GM19043 (cell line): ENCODE data around the gene ATE1.
"Not testable (repeated sequence)": the region's sequence is repeated elsewhere in the genome, so short reads cannot be mapped to it uniquely, and the experiment has no call there.

Experiments used
- ATAC-seq: cut with Tn5 transposase; IDR thresholded peaks from one replicate; pipeline ENCODE4 v1.9.1; 2021; ENCODE audit warnings: low read depth; ENCODE audit not compliant: unreplicated experiment

Gene ATE1

DNA sequence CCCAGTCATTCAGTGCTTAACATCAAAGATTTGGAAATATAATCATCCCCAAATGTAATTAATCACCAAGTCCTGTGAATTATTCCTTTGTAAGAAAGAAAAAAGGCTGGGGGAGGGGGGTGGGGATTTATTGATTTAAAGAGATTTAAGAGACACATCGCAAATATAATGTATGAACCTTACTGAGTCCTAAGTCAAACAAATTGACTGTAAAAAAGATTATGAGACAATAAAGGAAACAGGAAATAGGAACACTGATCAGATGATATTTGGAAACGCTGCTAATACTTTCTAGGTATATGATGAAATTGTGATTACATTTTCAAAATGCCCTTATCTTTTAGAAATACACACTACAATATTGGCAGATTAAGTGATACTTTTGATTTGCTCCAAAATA is 92.5 kb downstream of the ATE1 start:
- no peak for ATAC-seq

- no peak for ATAC-seq
These were observed 93.1 kb downstream of the ATE1 start for GRCh38 chr10:121834757-121835156.

DNA sequence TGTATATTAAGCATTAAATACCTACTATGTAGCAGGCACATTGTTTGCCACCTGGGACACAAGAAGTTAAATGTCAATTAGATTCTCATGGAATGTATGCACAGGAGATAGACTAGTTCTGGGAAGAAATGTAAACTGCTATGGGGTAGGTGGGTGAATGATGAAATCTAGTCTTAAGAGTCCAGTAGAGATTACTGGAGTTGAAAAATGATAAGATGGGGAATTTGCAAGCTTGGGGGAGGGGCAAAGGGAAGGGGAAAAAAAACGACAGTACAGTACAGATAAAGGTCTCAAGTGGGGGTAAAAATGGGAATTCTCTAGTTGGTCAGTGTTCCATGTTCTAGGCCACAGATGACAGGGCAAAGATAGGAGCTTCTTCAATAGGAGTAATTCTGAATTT is 94.4 kb downstream of the ATE1 start:
- ATAC-seq, result no peak

- no peak for ATAC-seq
These were observed 95.2 kb downstream of the ATE1 start for GRCh38 chr10:121832647-121833046.

- no peak for ATAC-seq
These were observed 96.1 kb downstream of the ATE1 start for GRCh38 chr10:121831777-121832176.

DNA sequence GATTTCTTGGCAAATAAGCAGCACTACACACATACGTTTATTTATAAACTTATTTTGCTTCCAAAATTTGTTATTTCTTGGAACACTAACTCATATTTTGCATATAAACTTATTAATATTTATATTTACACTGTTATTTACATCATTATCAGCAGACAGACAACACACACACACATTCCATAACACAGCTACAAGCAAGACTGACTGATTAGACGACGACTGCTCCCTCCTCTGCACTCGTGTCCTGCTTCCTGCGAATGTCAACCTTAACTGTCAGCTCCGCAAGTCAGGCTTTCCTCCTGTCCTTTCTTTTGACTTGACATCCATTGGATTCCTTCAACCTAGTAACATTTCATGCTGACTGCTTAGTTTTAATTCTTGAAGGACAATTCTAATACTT is 96.6 kb downstream of the ATE1 start:
- ATAC-seq, result no peak

- no peak for ATAC-seq
These were observed 97.7 kb downstream of the ATE1 start for GRCh38 chr10:121830101-121830500.

DNA sequence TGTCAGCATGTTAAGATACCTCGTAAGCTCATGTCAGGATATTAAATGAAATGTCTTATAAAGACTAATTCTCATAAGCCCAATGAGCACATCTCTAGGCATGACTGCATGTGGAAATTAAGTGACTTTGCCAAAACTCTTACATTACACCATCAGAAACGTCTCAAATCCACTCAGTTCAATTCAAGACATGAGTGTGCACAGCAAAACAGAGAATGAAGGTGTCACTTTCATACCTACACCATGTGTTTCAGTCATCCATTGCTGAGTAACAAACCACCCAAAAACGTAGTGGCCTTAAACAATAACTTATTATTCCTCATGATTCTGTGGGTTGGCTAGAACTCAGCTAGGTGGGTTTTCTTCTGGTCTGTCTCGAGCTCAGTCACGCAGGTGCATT is 99.8 kb downstream of the ATE1 start:
- no peak for ATAC-seq

GRCh38 chr10:121826773-121827172 is 101.1 kb downstream of the ATE1 start:
- not testable (repeated sequence) for ATAC-seq

DNA sequence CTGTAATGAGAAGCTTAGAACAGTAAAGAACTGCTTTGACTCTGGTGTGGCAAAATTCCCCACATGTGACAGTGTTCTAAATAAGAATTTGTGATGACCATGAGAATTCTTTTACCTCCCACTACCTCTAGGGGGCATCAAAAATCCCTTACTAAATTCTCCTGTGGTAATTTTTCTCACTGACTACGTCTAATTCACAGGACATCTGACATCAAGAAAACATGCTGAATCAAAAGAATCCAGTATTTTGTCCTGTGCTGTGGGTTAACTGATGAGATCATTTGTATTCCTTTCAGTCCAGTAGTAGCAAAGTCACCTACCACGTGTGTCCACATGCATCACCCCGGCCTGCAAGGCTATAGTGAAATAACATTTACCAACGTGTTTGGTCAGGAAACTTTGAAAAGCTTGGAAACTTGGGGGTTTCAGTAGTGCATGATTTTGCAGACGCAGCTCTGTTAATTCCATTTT is 103.8 kb downstream of the ATE1 start:
- ATAC-seq, result no peak

- ATAC-seq, result no peak
These were observed 105.1 kb downstream of the ATE1 start for GRCh38 chr10:121822724-121823123.

- no peak for ATAC-seq
These were observed 105.7 kb downstream of the ATE1 start for GRCh38 chr10:121822180-121822579.

DNA sequence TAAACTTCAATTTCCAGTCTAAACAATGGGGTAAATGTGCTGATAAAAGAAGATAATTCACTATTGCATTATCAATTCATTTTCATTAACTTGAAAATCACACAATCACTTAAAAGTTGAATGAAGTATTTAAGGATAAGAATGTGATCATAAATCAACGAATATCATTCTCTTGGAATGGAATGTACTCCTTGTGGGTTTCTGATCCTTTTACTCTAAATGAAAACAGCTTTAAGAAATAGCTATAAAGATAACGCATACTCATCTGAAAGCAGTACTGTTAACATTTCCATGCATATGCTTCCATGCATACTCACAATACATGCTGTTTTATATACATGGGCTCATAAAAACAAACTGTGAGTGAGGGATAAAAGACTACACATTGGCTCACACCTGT is 108.8 kb downstream of the ATE1 start:
- ATAC-seq, result no peak

- ATAC-seq, result no peak
These were observed 109.2 kb downstream of the ATE1 start for GRCh38 chr10:121818599-121818998.

- no peak for ATAC-seq
These were observed 111.6 kb downstream of the ATE1 start for GRCh38 chr10:121816197-121816596.

DNA sequence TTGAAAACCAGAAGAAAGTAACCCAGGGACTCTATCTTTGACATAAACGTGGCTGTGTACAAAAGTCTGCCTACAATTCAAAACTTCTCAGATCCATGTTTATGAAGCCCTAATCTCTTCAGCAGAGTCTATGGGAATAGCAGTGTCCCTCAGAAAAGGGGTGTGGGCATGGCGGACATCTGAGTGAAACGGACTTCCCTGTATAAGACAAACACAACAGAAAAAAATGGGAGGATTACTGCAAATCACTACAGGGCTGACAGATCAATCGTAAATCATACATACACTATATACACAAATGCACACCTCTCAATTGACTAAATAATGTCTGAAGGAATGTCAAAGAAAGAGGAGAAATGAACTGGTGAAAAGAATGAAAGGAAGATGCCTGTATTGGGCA is 114.0 kb downstream of the ATE1 start:
- ATAC-seq, result no peak

- ATAC-seq, result no peak
These were observed 114.5 kb downstream of the ATE1 start for GRCh38 chr10:121813211-121813815.

DNA sequence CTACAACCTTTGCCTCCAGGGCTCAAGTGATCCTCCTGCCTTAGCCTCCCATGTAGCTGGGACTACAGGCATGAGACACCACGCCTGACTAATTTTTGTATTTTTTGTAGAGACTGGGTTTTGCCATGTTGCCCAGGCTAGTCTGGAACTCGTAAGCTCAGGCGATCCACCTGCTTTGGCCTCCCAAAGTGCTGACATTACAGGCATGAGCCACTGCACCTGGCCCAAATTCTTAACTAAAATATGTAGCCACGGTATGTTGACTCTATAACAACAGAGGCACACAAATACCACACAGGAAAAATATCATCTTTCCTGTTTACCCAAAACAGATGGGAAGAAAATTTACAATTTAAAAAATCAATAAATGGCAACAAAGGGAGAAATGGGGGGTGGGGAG is 115.8 kb downstream of the ATE1 start:
- ATAC-seq, result no peak

DNA sequence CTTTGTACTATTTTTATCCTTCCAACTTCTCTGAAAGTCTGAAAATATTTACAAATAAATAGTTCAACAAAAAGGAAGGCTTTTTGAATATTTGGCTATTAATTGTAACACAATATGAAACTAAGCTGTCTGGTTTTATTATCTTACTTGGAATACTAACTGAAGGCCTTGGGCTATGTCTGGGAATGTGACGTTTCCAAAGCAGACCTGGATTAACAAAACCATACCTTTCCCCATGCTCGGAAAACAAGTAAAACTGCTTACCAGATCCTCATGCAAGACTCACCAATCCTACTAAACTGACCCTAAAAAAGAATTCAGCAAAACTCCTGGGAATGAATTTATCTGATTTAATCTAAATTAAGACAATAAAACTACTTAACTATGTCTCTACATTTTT is 116.4 kb downstream of the ATE1 start:
- no peak for ATAC-seq

DNA sequence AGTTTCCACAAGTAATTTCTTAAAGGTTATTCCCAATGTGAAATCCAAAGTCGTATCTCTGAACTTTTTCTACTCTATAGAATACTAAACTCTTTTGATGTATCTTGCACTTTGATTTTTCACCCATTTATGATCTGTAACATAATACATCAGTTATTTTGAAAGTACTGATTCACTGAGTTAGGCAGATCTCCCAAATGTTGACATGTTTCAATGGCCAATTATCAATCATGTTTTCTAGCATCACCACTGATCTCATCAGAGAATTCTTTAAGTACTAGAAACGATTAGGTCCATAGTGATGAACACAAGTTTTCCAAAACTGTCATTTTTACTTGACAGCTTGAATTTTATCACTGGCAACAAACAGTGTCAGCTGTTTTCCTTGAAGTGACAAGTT is 119.0 kb downstream of the ATE1 start:
- ATAC-seq, result no peak

DNA sequence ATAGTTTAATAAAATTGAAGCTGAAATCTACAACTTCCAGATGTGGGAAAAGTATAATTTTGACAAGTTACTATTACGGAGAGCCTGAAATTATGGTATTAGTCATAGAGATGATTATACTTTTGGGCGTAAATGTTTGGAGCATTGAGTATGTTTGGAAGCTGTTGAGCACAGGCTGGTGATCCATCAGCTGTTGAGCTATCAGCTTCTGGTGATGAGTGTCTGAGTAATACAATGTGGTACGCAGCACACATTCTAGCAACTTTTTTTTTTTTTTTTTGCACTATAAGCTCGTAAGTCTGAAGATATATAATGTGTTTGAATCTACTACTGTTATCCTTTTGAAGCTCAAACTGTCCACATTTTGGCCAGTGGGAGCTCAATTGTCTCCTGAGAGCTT is 123.4 kb downstream of the ATE1 start:
- ATAC-seq, result no peak

DNA sequence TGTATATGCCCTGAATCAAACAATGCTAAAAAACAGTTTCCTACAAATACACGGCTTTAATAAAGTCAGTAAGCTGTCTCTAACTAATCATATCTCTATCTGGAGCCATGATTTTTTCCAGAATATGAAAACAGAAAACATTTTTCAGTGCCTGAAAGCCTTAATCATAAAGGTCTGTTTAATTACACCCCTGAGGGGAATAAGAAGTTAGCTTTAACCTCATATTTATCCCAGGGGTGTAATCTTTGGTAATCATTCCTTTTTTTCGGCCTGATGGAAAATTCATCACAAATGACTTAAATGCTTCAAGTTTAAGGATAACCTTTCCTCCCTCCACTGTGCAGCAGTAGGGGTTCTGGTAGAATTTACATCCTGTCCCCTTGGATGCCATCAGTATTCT is 124.2 kb downstream of the ATE1 start:
- no peak for ATAC-seq

GRCh38 chr10:121800831-121801230 is 127.0 kb downstream of the ATE1 start:
- no peak for ATAC-seq
